ENCODE measurements around the gene UBA1.

- TF ChIP-seq POLR2A (IDR thresholded peaks at IDR 0.05; ENCODE audit: low read depth, low read length), result no peak
- no peak for TF ChIP-seq POLR2AphosphoS5 (IDR thresholded peaks at IDR 0.05; ENCODE audit: low read depth, low read length)
- TF ChIP-seq SPI1 (IDR thresholded peaks at IDR 0.05; ENCODE audit: low read depth, low read length), result no peak
Observed at GRCh38 chrX:47166126-47166525, 27.5 kb upstream of the UBA1 start.
